Skeletal muscle cell (primary cell): Measurements from ENCODE around the gene PTPRN2.
"Not testable (repeated sequence)": the region's sequence is repeated elsewhere in the genome, so short reads cannot be mapped to it uniquely, and the experiment has no call there.

Experiments used
- DNase-seq: peaks from one replicate; pipeline ENCODE4 v3.0.0-alpha.2; 2010; ENCODE audit warnings: low read depth
- H3K4me3 ChIP-seq: 2 replicates; pipeline ENCODE4 v1.5.1; 2011; ENCODE audit warnings: low read depth, mild to moderate bottlenecking, control low read depth, low read length, moderate library complexity

Gene PTPRN2

DNA sequence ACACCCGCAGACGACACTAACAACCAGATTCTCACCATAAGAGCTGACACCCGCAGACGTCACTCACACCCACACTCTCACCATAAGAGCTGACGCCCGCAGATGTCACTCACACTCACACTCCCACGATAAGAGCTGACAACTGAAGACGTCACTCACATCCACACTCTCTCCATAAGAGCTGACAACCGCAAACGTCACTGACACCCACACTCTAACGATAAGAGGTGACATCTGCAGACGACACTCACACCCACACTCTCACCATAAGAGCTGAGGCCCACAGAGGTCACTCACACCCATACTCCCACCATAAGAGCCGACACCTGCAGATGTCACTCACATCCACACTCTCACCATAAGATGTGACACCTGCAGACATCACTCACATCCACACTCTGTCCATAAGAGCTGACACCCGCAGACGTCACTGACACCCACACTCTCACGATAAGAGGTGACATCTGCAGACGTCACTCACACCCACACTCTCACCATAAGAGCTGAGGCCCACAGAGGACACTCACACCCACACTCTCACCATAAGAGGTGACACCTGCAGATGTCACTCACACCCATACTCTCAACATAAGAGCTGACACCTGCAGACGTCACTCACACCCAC, 255.7 kb downstream of the PTPRN2 start:
- DNase-seq, H3K4me3 ChIP-seq: not testable (repeated sequence)

- no peak overlapping the region for H3K4me3 ChIP-seq
- DNase-seq = no peak
Observed at GRCh38 chr7:158329686-158330085, 257.9 kb downstream of the PTPRN2 start.

- no peak overlapping the region for H3K4me3 ChIP-seq
- no peak for DNase-seq
Observed at GRCh38 chr7:158329014-158329610, 258.5 kb downstream of the PTPRN2 start.

DNA sequence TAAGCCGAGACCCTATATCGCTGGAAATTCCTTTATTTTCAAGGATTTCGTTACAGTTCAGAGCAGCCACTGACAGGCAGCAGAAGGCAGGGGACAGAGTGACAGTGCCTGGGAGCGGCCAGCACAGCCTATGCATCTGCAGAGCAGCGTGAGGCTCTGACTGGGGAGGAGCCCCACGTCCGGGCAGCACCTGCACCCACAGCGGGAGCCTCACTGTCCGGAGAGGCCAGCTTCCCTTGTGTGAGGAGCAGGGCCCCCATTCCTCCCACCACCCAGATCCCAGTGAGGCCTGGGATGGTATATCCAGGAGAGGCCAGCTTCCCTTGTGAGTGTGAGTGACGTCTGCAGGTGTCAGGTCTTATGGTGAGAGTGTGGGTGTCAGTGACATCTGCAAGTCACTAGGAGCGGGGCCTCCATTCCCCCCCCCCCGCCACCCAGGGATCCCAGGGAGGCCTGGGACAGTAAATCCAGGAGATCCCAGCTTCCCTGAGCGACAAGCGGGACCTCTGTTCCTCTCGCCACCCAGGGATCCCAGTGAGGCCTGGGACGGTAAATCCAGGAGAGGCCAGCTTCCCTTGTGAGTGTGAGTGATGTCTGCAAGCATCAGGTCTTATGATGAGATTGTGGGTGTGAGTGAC, 259.1 kb downstream of the PTPRN2 start:
- H3K4me3 ChIP-seq = no peak overlapping the region
- DNase-seq = no peak

DNA sequence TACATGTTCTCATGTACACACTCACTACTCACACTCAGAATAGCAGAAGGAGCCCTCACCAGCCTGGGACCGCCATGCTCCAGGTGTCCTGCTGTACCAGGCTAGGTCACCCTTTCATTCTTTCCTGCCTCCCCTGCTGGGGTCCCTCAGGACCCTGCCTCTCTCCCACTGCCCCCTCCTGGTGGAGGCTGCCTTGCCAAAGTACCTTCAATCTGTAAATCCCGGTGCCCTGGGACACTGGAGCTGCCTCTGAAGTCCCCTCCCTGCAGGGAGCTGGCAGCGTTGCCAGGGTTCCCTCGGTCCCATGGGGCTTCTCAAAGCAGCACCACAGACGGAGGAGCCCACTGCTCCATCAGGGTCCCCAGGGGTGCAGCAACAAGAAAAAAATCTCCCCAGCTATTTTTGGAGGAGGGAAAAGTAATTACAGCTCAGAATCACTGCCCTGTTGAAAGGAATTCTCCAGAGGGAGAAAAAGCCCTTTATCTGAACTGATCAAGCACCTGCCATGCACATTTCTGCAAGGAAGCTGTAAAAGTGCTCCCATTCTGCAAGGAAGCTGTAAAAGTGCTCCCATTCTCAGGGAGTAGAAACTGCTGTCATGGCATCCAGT, 259.9 kb downstream of the PTPRN2 start:
- no peak for DNase-seq
- no peak overlapping the region for H3K4me3 ChIP-seq

- H3K4me3 ChIP-seq = no peak overlapping the region
- DNase-seq = no peak
Observed at GRCh38 chr7:158327012-158327411, 260.6 kb downstream of the PTPRN2 start.

DNA sequence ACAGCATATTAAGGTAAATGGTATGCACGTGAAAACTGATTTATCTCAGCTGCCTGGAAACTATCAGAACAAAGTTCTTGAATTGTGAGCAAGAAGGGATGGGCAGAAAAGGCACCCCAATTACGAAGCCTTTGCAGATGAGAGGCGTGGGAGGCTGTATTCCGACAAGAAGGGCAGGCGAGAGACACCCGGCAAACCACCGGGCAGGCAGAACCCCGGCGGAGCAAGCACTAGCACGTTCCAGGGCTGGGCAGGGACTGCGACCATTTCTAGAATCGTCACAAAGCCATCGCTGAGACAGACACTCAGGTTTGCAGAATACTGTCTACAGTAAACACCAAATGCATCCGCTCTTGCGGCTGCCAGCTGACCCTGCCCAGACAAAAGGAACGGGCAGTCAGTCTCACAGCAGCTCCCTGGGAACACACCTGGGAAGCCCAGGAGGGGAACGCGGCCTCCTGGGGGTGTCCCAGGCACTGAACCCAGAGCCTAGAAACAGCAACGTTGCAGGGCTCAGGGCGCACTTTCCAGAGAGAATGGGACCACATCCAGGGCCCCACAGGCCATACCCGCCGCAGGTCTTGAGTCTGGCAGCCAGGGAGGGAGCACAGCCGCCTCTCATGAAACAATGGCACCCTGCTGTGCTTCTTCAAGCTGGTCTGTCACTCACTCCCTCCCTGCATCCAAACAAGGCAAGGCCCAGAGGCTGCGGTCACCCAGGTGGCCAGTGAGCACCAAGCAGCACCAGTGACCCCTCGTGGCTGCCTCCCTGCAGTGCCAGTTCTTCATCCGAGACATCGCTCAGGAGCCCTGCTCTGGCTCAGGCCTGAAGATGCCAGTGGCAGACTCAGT, 261.9 kb downstream of the PTPRN2 start:
- no peak overlapping the region for H3K4me3 ChIP-seq
- DNase-seq = no peak

DNA sequence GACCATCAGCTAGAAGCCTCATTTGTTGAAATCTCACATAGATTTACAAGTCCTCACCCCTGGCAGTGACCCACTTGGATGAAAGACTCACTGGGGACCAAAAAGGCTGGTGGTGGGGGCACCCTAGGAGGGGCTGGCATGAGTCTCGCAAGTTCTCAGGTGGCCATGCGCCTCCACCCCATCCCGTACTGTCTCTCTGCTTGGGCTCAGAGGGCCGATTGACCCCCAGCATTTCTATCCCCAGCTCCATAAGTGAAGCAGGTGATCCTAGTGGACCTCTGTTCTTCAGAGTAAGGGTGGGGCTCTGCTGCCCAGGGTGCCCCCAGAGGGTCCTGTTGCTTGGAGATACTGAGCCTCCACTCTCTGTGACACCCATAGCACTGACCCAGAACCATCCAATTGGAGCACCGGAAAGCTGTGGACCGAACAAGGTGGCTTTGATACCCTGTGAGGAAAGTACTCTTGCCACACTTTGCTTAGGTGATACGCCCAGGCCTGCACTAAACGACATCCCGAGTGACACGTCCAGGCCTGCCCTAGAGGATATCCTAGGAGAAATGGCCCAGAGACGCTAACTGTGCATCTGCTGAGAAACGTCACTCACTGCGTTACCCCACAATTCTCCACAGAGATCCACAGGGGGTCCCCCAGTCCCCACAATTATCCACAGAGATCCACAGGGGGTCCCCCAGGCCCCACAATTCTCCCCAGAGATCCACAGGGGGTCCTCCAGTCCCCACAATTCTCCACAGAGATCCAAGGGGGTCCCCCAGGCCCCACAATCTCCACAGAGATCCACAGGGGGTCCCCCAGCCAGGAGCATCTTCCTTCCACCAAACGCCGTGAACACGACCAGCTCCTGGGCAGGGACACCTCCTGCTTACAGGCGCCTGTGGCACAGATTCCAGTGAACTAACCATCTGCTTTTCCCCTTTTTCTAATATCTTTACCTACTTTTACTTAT, 262.9 kb downstream of the PTPRN2 start:
- no peak for DNase-seq
- H3K4me3 ChIP-seq = no peak overlapping the region

GRCh38 chr7:158323741-158324396, 263.8 kb downstream of the PTPRN2 start:
- DNase-seq = no peak
- H3K4me3 ChIP-seq = no peak overlapping the region

DNA sequence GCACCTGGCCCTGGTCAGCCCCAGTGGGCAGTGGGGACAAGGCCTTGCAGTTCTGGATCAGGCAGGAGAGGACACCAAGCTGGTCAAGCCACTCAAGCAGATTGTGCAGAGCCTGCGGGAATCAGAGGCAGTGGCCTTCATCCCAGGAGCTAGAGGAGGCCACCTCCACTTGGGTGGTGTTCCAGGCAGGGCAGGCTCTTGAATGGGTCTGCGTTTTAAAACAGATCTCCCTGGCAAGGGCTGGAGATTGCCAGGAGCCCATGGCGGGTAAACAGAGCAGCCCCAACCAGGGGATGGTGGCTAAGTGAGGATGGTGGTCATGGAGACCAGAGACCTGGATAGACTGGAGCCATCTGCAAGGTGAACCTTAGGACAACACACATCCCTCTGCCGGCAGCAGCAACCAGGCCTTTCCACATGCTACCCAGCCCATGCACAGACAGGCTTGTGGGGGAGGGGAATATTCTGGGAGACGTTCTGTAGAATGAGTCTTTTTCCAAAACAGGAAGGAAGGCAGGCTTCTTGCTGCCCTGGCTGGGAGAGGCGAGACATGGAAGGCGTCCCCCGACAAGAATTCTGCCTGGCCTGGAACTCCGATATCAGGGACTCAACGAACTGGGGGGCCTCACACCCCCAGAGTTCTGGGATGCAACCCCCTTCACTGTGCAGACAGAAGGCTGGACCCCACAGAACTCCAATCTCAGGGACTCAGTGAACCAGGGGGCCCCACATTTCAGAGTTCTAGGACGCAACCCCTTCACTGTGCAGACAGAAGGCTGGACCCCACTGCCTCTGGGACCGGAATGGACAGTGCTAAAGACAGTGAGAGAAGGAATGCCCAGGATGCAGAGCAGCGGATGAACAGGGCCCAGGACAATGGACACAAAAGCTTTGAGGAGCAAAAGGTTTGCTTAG, 264.8 kb downstream of the PTPRN2 start:
- no peak overlapping the region for H3K4me3 ChIP-seq
- no peak for DNase-seq

GRCh38 chr7:158321936-158322615, 265.5 kb downstream of the PTPRN2 start:
- no peak overlapping the region for H3K4me3 ChIP-seq
- no peak for DNase-seq

DNA sequence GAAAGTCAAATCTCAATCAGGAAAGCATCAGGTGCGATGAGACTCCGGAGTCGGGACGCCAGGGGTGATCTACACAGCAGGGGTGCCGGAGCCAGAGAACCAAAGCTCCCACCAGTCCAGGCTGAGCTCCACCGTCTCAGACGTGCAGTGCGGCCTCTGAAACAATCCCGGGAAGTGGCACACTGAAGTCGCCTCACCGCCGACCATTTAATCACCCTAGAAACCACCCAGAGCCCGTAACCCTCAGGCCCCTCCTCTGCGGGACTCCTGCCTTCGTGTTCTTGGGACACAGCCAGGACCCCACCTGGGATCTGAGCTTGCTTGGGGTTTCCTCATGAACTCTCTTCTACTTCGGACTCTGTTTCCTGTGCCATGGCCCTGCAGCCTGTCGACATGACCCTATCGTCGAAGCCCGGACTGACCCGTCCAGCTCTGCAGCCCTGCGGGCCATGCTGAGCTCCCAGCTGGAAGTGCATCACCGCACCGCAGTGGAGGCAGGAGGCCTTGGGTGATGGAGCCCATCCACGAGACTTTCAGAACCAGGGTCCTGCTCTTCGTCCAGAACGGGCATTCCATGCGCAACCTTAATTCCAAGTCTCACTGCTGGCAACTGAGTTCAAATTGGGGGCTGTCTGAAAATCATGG, 266.4 kb downstream of the PTPRN2 start:
- no peak overlapping the region for H3K4me3 ChIP-seq
- no peak for DNase-seq

GRCh38 chr7:158320328-158320727, 267.3 kb downstream of the PTPRN2 start:
- no peak for DNase-seq
- no peak overlapping the region for H3K4me3 ChIP-seq

DNA sequence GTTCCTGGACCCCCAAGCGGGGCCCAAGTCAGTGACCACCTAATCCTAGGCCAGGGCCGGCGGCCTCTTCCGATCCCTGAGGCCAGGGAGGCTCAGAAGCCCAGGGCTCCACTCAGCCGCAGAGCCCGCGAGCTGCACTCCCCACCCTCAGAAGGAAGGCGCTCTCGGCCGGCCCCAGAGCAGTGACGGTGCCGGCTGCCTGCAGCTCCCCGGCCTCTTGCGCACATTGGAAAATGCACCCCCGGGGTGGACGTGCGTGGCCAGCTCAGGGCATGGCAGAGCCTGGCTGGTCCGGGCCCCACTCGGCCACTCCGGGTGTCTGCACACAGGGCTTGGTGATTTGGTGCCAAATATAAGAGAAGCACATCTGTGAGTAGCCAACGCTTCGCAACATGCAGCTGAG, 269.1 kb downstream of the PTPRN2 start:
- H3K4me3 ChIP-seq = no peak overlapping the region
- DNase-seq = no peak

DNA sequence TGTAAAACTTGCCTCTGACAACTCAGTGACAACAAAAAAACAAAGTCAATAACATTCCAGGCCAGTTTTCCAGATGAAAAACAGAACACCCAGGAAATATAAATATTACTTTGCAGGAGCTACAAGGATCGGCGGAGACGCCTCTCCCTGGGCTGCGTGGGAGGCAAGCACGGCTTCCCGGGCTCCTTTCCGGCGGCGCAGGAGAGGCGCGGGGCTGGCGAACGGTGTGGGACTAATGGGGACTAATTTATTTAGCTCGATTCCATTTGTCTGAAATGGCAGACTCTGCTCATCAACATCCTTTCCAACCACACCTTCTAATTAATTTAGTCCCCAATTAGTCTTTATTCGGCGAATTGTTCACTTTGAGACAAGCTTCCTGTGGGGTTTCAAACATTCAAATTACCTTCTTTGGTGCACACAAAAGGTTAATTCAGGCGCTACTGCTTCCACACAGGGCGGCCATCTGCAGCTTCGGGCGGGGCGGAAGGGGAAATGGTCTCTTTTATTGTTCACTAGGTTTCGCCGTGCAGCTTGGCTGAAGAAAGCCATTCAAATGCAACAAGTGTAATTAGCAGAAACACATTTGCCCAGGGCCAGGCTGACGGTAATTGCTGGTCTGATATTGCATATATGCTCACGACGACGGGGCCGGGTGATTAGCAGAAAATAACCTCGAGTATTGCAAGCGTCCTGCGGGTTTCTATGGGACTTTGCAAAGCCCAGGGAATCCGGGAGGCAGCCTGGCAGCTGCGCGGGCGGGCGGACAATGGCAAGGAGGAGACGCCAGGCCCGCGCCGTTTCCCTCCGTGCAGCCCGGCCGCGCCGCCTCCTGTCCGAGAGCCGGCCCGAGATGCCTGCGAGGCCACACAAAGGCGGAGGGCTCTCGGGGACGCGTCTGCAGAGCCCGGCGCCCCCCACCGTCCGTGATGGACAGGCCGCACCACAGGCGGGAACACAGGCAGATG, 270.1 kb downstream of the PTPRN2 start:
- no peak overlapping the region for H3K4me3 ChIP-seq
- DNase-seq = no peak
